ENCODE data around the gene ANKRD42.

The ANKRD42 gene

GRCh38 chr11:83220260-83220659, 26.7 kb downstream of the ANKRD42 start:
- Histone ChIP-seq H3K9ac (ENCODE audit: low read depth, low read length, poor library complexity, severe bottlenecking) (no peak overlapping the region), H3F3A (ENCODE audit: low read depth) (no peaks in the 10 kb centered on the region), H3K4me3 (ENCODE audit: low read length, poor library complexity, severe bottlenecking) (no peak overlapping the region), H4K20me1 (ENCODE audit: insufficient read depth, low read length, poor library complexity, severe bottlenecking) (no peaks in the 10 kb centered on the region), H3K4me2 (ENCODE audit: low read depth, low read length, poor library complexity, severe bottlenecking) (no peak overlapping the region), H2AFZ (ENCODE audit: low read length) (no peak overlapping the region), H3K36me3 (ENCODE audit: insufficient read depth, low read length) (no peaks in the 10 kb centered on the region), H3K4me1 (ENCODE audit: insufficient read depth, low read length, poor library complexity, severe bottlenecking) (no peaks in the 10 kb centered on the region), H3K79me2 (ENCODE audit: insufficient read depth, low read length) (no peaks in the 10 kb centered on the region), H3K9me3 (ENCODE audit: insufficient read depth, low read depth, low read length) (no peaks in the 10 kb centered on the region), H3K9me2 (replicated peaks; ENCODE audit: low read depth, low read length) (no peaks in the 10 kb centered on the region), H3K27me3 (ENCODE audit: insufficient read depth, low read length, poor library complexity, severe bottlenecking) (no peaks in the 10 kb centered on the region)
- TF ChIP-seq EZH2phosphoT487 (IDR thresholded peaks at IDR 0.05; ENCODE audit: borderline replicate concordance) (no peak), CTCF (conservative IDR thresholded peaks at IDR 0.05; ENCODE audit: low read length) (no peak)

DNA sequence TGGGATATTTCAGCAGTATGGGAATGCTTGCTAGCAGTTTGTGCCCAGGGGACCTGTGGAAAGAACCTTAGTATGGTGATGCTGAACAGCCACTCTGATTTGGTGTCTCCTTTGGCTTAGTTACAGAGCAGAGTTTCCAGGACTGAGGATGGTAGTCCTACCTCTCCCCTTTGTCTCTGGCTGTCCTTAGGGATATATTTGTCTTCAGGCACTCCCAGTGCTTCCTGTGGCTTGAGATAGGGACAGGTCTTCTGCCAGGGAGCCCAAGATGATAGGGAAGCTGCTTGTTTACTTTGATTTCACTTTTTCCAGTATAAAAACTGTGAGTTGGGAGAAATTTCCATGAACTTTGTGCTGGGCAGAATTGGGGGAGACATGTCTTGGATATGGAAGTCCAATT, 28.2 kb downstream of the ANKRD42 start:
- Histone ChIP-seq H2AFZ (ENCODE audit: low read length) (no peak overlapping the region), H3K27me3 (ENCODE audit: insufficient read depth, low read length, poor library complexity, severe bottlenecking) (no peaks in the 10 kb centered on the region), H3K79me2 (ENCODE audit: insufficient read depth, low read length) (no peaks in the 10 kb centered on the region), H3K36me3 (ENCODE audit: insufficient read depth, low read length) (no peaks in the 10 kb centered on the region), H4K20me1 (ENCODE audit: insufficient read depth, low read length, poor library complexity, severe bottlenecking) (no peaks in the 10 kb centered on the region), H3K4me1 (ENCODE audit: insufficient read depth, low read length, poor library complexity, severe bottlenecking) (no peaks in the 10 kb centered on the region), H3K4me2 (ENCODE audit: low read depth, low read length, poor library complexity, severe bottlenecking) (no peak overlapping the region), H3K9me3 (ENCODE audit: insufficient read depth, low read depth, low read length) (no peaks in the 10 kb centered on the region), H3K4me3 (ENCODE audit: low read length, poor library complexity, severe bottlenecking) (no peak overlapping the region), H3F3A (ENCODE audit: low read depth) (no peaks in the 10 kb centered on the region), H3K9ac (ENCODE audit: low read depth, low read length, poor library complexity, severe bottlenecking) (no peak overlapping the region), H3K9me2 (replicated peaks; ENCODE audit: low read depth, low read length) (no peaks in the 10 kb centered on the region)
- TF ChIP-seq CTCF (conservative IDR thresholded peaks at IDR 0.05; ENCODE audit: low read length) (no peak), EZH2phosphoT487 (IDR thresholded peaks at IDR 0.05; ENCODE audit: borderline replicate concordance) (no peak)

GRCh38 chr11:83222499-83222898, 29.0 kb downstream of the ANKRD42 start:
- H3F3A ChIP-seq (ENCODE audit: low read depth), result no peaks in the 10 kb centered on the region
- TF ChIP-seq EZH2phosphoT487 (IDR thresholded peaks at IDR 0.05; ENCODE audit: borderline replicate concordance) (no peak), CTCF (conservative IDR thresholded peaks at IDR 0.05; ENCODE audit: low read length) (no peak)
- H3K9me3 ChIP-seq (ENCODE audit: insufficient read depth, low read depth, low read length), result no peaks in the 10 kb centered on the region
- H3K4me1 ChIP-seq (ENCODE audit: insufficient read depth, low read length, poor library complexity, severe bottlenecking), result no peaks in the 10 kb centered on the region
- H3K4me3 ChIP-seq (ENCODE audit: low read length, poor library complexity, severe bottlenecking), result no peak overlapping the region
- H3K9me2 ChIP-seq (replicated peaks; ENCODE audit: low read depth, low read length), result no peaks in the 10 kb centered on the region
- H3K4me2 ChIP-seq (ENCODE audit: low read depth, low read length, poor library complexity, severe bottlenecking), result no peak overlapping the region
- H4K20me1 ChIP-seq (ENCODE audit: insufficient read depth, low read length, poor library complexity, severe bottlenecking), result no peaks in the 10 kb centered on the region
- H3K79me2 ChIP-seq (ENCODE audit: insufficient read depth, low read length), result no peaks in the 10 kb centered on the region
- H3K9ac ChIP-seq (ENCODE audit: low read depth, low read length, poor library complexity, severe bottlenecking), result no peak overlapping the region
- no peaks in the 10 kb centered on the region for H3K27me3 ChIP-seq (ENCODE audit: insufficient read depth, low read length, poor library complexity, severe bottlenecking)
- H3K36me3 ChIP-seq (ENCODE audit: insufficient read depth, low read length), result no peaks in the 10 kb centered on the region
- H2AFZ ChIP-seq (ENCODE audit: low read length), result no peak overlapping the region
